Vagina (tissue), 2 donors: ENCODE data around the gene PNPO. TPM values are rescaled to one million over a fixed set of nuclear protein-coding genes. Genes with fewer than 3 reads are reported as not detected.

Source experiments
- DNase-seq, 2 donors: peaks; one replicate each; pipeline ENCODE4 v3.0.0-alpha.2; 2017; ENCODE audit errors: extremely low spot score in 2 of 2
- H3K27ac ChIP-seq: fragments of 200-600 bp; sonication (generic); one replicate; pipeline ENCODE4 v1.5.1; 2019
- H3K27me3 ChIP-seq: fragments of 200-600 bp; sonication (generic); one replicate; pipeline ENCODE4 v1.5.1; 2019
- H3K36me3 ChIP-seq, 2 donors: fragments of 200-600 bp; sonication (generic); one replicate each; pipeline ENCODE4 v1.5.1; 2017 to 2019
- H3K4me1 ChIP-seq: fragments of 200-600 bp; sonication (generic); one replicate; pipeline ENCODE4 v1.5.1; 2019
- H3K4me3 ChIP-seq, 2 donors: fragments of 200-600 bp; sonication (generic); 1 replicate in 1 of 2; 2 replicates in 1 of 2; pipeline ENCODE4 v1.5.1; 2016 to 2019
- H3K9me3 ChIP-seq: fragments of 200-600 bp; sonication (generic); one replicate; pipeline ENCODE4 v1.5.1; 2019
- CTCF ChIP-seq, 3 experiments: fragments of 450-650 bp in 2 of 3; fragments of 200-600 bp in 1 of 3; sonication (generic) in 1 of 3; IDR thresholded peaks; one replicate each; pipeline ENCODE4 v1.5.1; 2017 to 2019; ENCODE audit warnings: antibody characterized with exemption in 3 of 3, mild to moderate bottlenecking in 2 of 3, moderate library complexity in 2 of 3
- POLR2A ChIP-seq, 2 donors: fragments of 450-650 bp; IDR thresholded peaks; one replicate each; pipeline ENCODE4 v1.6.1; 2017; ENCODE audit warnings: antibody characterized with exemption in 2 of 2, mild to moderate bottlenecking in 2 of 2, moderate library complexity in 2 of 2
- POLR2AphosphoS5 ChIP-seq, 2 donors: sonication (generic); formaldehyde crosslinking; IDR thresholded peaks; one replicate each; pipeline ENCODE4 v1.9.0; 2017; ENCODE audit warnings: antibody characterized with exemption in 2 of 2, mild to moderate bottlenecking in 2 of 2, low read depth in 1 of 2; ENCODE audit not compliant: insufficient read depth in 1 of 2
- intact Hi-C: fragments of 100-400 bp; cut with DNase I; formaldehyde crosslinking; loops from one replicate; pipeline ENCODE4 v1.15.1; 2023
- total RNA-seq: library from RNA; depleted of rRNA; stranded (reverse); fragments of >200 nt; gene quantifications from one replicate; pipeline ENCODE4 v1.2.3, GENCODE V29; 2016

The PNPO gene
- total RNA-seq, result 42.7 TPM

DNA sequence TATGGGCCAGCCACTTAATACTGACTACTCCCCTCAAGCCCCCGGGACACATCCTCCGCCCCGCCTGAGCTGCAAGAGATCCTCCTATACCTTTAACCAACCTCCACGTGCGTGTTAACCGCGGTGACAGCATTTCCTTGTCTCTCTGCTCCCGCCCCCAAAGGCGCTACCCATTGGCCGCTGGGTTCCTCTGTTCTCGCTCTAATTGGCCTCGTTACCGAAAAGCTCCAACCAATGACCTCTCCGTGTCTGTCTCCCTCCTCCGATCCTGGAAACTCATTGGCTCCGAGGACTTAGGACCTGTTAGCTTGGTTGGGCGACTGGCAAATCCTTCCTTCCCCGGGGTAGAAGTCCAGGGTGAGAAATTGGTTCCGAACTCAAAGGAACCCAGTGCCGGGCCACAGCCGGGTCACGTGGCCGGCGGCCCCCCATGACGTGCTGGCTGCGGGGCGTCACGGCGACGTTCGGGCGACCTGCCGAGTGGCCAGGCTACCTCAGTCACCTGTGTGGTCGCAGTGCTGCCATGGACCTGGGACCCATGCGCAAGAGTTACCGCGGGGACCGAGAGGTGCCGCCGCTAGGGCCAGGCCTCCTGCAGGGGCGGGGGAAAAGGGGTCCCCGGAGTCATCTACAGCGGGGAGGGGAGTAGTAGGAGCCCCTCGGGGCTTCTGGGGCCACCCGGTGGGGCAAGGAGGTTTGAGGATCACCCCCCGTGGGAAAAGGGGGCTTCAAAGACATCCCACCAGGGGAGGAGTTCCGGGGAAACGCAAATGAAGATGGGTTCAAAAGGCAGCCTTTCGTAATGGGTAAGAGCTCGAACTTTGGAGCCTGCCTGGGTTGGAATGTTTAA, at the start of gene PNPO:
Gene PNPO (plus strand): TSS at position 326 of the 850 bp plus-strand sequence. CDS start 105 bp downstream, at position 431.
- H3K9me3 ChIP-seq, result no peaks in the 10 kb centered on the region
- H3K4me3 ChIP-seq, result peak within 1 kb of the TSS; percentile 73 to 90
- H3K36me3 ChIP-seq, result peaks cover 0 to 10% of the 10 kb centered on the region in 2 donors
- peak within 1 kb of the TSS; percentile 75 for H3K27ac ChIP-seq
- TF ChIP-seq POLR2AphosphoS5 (IDR thresholded peaks at IDR 0.05; ENCODE audit: insufficient read depth in 1 of 2, low read depth in 1 of 2), result peak; percentile 78 to 87
- TF ChIP-seq POLR2A (IDR thresholded peaks at IDR 0.05), result no peak
- TF ChIP-seq CTCF (IDR thresholded peaks at IDR 0.05), result no peak
- DNase-seq, result peak; percentile 98 to 99
- no peaks in the 10 kb centered on the region for H3K27me3 ChIP-seq
- peaks cover 22% of the 10 kb centered on the region for H3K4me1 ChIP-seq
- intact Hi-C loops, result loop anchor here (10.0 kb wide), 2 partner anchors 47 to 83 kb away; partner anchors contain the start of gene SP2

GRCh38 chr17:47894498-47895346, 46.6 kb upstream of the PNPO start:
- peak overlapping the region; percentile 94 for H3K27ac ChIP-seq
- no peaks in the 10 kb centered on the region for H3K36me3 ChIP-seq
- intact Hi-C loops, result loop anchor here (10.0 kb wide), 1 partner anchor 50 kb away; the partner anchor contains the start of gene PNPO
- no peaks in the 10 kb centered on the region for H3K9me3 ChIP-seq
- DNase-seq, result no peak
- H3K27me3 ChIP-seq, result no peaks in the 10 kb centered on the region
- H3K4me3 ChIP-seq, result peak overlapping the region; percentile 81 to 86
- no peak for TF ChIP-seq POLR2AphosphoS5 (IDR thresholded peaks at IDR 0.05; ENCODE audit: insufficient read depth in 1 of 2, low read depth in 1 of 2)
- H3K4me1 ChIP-seq, result peaks cover 31% of the 10 kb centered on the region

DNA sequence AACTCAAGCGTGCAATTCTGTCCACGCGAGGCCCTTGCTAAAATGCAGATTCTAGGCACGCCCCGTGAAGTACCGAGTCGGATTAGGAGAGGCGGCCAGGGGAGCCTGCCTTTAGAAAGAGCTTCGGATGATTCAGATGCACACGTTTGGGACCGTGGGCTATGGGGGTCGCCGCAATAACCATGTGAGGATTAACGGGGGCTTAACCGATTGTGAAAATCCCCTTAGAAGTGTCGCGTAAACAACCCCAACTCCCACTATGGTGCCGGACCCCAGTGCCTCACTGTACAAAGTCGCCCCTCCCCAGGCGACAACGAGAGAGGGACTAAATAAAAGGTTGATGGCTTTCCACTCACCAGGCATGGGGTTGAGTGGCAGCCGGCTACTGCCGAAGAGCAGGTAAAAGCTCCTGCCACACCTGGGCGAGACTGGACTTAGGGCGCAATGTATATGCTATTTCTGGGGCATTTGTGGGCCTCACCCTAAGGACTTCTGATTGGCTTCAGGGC, 46.0 kb upstream of the PNPO start:
- intact Hi-C loops, result loop anchor here (10.0 kb wide), 1 partner anchor 49 kb away; the partner anchor contains the start of gene PNPO
- DNase-seq, result peak in 1 of 2 donors; percentile 93

GRCh38 chr17:47895856-47896671, 45.3 kb upstream of the PNPO start, which contains the start of gene SP2:
Gene SP2 (plus strand): TSS chr17:47896236. CDS start chr17:47896287, 51 bp downstream.
- Histone ChIP-seq H3K27ac (peak within 1 kb of the TSS; percentile 99), H3K27me3 (no peaks in the 10 kb centered on the region), H3K4me3 (peak within 1 kb of the TSS; percentile 81 to 86), H3K4me1 (peaks cover 31% of the 10 kb centered on the region), H3K9me3 (no peaks in the 10 kb centered on the region), H3K36me3 (peaks cover 0 to 3% of the 10 kb centered on the region in 2 donors)
- intact Hi-C loops, result loop anchor here (10.0 kb wide), 1 partner anchor 49 kb away; the partner anchor contains the start of gene PNPO
- peak in 1 of 3 experiments; percentile 20 for TF ChIP-seq CTCF (IDR thresholded peaks at IDR 0.05)
- peak; percentile 80 to 96 for TF ChIP-seq POLR2AphosphoS5 (IDR thresholded peaks at IDR 0.05; ENCODE audit: insufficient read depth in 1 of 2, low read depth in 1 of 2)
- peak in 1 of 2 donors; percentile 78 for TF ChIP-seq POLR2A (IDR thresholded peaks at IDR 0.05)
- DNase-seq, result peak; percentile 100

More for the DNA sequence above, 46.0 kb upstream of the PNPO start:
- H3K4me3 ChIP-seq, result peak overlapping the region; percentile 81 to 86
- TF ChIP-seq POLR2A (IDR thresholded peaks at IDR 0.05) (peak in 1 of 2 donors; percentile 89), CTCF (IDR thresholded peaks at IDR 0.05) (no peak), POLR2AphosphoS5 (IDR thresholded peaks at IDR 0.05; ENCODE audit: insufficient read depth in 1 of 2, low read depth in 1 of 2) (peak in 1 of 2 donors; percentile 90)
- peak overlapping the region; percentile 94 for H3K27ac ChIP-seq
- H3K36me3 ChIP-seq, result peaks cover 0 to 2% of the 10 kb centered on the region in 2 donors
- peaks cover 31% of the 10 kb centered on the region for H3K4me1 ChIP-seq
- H3K9me3 ChIP-seq, result no peaks in the 10 kb centered on the region
- H3K27me3 ChIP-seq, result no peaks in the 10 kb centered on the region
